ENCODE results near the gene INF2.

Gene INF2

DNA sequence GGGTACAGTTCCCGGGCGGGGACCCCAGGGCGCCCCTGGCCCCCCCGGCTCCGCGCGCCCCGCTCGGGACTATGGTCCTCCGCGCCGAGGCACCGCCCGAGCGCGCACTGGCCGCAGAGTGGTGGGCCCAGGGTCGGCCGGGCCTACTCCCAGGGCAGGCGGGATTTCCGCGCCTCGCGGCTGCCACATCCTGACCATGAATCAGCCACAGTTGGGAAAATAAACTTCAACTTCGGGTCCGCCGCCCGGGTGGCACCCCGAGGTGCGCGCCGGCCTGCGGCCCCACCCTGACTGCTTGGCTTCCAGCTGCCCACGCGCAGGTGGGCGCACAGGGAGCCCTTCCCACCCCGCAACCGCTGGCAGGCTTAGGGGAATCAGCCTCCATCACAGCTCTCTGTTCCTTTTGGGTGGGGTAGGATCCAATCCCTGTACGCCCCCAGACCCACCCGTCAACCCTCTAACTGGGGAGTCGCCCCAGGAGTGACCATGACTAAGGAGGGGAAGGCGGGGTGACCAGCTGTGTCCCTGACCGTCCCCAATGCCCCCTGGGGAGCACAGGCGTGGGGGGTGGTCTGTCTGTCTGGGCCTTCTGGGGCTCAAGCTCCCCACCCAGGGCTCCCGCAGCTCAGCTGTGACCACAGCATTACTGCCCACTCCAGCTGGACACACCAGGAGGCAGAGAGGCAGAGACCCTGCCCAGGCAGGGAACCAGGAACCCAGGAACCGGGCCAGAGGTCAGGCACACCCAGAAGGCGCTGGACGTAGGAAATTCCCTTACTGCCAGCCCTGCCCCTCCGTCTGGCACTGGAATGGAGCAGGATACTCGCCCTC lies 678 bp downstream of the INF2 start:
- no peak for DNase-seq (ENCODE audit: low read depth)

DNA sequence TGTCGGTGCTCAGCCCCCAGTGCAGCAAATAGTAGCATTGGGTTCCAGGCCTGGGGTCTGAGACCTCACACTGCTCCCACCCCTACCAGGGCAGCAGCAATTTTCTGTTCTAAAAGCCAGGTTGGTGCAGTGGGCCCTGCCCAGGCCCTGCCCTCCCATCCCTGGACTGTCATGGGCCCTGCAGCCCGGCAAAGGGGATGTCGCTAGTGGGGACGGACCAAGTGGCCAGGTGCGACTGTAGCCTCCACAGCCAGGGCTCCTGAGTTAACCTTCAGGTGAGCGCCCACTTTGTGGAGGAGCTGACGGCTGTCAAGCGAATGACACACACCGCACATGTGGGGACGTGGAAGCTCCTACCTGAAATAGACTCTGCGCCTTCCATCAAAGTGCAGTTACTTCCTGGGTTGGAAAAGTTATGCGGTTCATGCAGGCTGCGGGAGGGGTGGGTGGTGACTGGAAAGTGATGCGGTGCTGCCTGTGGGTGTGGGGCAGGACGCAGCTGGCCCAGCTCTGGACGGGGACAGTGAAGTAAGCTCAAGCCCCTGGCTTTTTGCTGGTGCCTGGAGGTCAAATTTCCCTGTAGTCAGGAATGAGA lies 1.5 kb downstream of the INF2 start:
- no peak for DNase-seq (ENCODE audit: low read depth)

DNA sequence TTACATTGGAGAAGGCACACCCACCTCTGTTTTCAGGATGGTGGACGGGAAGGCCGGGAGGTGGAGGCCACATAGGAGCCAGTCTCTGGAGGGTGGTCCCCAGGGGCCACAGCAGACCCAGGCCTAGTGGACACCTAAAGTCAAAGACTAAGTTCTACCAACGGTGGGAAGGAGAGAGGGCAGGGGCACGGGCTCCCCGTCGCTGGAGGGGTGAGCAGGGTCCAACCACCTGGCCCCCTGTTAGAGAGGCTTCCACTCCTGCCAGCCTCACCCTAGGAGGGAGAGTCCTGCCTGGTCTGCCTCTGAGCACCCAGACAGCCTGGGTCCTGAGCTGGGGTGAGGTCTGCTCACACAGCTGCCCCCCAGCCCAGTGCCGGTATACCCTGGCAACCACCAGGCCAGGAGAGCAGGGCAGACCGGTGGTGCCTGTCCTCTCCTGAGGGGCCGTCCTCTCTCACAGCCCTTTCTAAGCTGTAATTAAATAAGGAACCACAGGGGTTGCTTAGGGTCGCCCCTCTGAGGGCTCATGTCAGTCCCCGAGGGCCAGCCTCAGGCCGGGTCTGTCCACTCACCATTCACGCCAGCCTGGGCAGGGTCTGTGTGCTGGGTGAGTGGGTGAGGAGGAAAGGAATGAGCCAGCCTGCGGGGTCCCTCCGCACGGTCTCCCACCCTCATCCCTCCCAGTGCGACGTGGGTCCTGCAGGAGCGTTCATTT lies 2.3 kb downstream of the INF2 start:
- DNase-seq (ENCODE audit: low read depth), result no peak

DNA sequence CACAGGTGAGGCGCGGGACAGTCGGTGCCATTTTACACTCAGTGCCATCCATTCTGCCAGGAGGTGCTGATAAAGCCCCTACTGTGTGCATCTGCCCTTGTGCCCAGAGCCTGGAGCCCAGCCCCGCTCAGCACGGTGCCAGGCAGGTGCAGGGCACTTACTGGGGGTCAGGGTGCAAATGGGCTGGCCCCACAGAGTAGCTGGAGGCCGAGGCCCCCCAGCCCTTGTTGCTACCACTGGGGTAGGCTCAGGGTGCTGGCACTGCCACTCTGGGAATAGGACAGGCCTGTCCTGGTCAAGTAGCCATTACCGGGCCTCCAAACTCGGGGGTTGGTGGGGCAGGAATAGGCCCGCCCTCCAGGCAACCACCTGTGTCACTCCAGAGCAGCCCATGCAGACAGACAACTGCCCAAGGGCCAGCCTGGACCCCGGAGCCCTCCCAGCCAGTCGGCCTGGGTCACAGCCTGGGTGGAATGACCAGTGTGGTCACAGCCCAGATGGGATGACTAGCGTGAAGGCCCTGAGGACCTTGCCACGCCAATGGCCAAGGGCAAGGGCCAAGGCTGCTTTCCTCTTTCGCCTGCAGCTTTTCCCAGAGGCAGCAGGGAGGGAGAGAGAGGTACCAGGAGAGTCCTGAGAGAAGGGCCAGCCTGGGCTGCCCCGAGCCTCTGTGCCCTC lies 3.0 kb downstream of the INF2 start:
- no peak for DNase-seq (ENCODE audit: low read depth)

DNA sequence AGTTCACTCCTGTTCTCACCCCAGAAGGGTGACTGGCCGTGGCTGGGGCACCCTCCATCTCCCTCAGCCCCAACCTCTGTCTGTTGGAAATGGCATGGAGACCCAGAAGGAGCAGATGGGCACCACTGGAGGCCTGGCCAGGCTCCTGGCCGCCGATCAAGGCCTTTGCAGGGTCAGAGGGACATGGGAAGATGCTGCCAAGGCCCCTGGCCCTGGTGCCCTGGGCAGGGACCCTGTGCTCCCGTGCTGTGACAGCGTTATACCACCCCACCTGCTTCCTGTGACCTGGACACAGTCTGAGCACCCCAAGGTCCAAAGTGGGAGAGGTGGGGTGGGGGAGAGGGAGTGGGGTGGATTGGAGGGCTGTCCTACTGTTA lies 3.5 kb downstream of the INF2 start:
- no peak for DNase-seq (ENCODE audit: low read depth)

DNA sequence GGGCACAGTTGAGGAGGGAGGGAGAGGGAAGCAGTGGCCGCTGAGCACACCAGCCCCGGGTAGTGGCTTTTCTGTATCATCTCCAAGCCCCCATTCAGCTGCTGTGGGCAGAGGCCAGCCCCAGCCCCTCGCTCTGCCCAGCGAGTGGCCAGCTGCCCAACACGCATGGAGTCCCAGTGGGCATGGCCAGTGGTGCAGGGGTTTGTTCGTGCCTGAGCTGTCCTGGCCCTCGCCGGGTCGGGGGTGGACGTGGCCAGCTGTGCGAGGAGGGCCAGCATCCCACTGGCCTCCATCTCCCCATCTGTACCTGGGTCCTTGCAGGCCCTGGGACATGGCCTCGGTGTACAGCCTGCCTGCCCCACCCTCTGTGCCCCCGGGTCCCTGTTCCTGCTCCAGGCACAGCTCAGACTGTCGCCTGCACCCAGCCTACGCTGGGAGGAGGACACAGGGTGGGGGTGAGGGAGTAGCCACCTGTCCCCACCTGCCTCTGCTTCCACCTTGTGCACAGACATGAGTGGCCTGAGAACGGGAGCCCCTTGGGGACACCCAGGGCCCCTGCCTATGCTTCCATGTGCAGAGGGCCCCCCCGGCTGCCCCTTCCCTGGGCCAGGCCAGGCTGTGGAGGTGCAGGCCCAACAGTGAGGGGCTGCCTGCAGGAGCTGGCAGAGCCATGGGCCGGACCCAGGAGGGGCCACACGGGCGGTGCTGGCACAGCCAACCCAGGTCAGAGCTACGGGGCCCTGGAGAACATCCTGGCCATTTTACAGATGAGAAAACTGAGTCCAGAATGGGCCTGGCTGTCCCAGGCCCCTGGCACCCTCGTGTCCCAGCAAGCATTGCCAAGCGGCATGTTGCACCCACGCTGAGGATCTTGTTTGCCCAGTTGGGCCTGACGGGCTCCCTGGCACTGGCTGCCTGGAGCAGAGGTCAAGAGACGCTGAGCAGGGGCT lies 4.3 kb downstream of the INF2 start:
- no peak for DNase-seq (ENCODE audit: low read depth)

DNA sequence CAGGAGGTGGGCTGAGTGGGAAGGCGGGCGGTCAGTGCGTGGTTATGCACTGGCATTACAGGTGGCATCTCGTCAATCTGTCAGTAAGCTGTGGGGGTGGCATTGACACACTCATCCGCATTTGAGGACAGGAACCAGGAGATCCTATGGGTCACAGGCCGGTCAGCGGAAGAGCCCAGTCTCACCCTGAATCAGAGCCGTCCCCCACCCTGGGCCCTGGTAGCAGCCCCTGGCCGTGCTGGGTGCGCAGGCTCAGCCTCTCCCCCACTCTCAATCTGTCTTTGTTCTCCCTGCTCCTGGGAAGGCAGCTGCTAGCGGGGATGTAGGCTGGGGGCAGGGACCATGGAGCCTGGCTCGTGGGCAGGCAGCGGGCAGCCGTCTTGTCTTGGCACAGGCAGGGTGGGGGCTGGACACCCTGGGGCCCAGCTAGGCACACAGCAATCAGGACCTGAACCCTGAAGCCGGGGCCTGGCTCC lies 5.1 kb downstream of the INF2 start:
- DNase-seq (ENCODE audit: low read depth), result no peak

DNA sequence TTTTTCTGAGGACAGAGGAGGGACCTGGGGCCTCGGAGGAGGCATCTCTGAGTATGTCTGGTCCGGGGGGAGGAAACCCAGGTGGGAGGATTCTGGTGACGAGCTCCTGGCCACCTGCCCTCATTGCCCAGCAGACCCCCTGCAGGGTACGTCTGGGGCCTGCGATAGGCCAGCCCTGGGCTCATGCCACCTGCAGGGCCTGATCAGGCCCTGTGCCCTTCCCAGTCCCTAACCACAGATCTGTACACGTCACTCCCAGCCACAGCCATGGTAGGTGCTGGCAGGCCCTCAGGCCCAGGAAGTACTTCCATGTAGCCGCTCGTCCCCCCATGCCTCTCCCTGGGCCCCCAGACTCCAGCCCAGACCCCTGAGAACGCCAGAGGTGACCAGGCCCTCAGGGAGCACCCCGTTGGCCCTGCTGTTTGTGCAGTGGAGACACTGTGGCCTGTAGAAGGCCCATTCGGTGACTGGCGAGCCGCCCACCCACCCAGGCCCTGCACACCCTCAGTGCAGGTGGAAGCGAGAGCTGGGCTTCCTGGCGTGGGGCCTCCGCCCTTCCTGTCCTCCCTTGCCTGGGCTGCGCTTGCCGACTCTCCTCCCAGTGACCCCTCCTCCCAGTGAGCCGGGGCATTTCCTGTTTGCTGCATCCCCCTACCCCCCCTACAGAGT lies 5.7 kb downstream of the INF2 start:
- no peak for DNase-seq (ENCODE audit: low read depth)

DNA sequence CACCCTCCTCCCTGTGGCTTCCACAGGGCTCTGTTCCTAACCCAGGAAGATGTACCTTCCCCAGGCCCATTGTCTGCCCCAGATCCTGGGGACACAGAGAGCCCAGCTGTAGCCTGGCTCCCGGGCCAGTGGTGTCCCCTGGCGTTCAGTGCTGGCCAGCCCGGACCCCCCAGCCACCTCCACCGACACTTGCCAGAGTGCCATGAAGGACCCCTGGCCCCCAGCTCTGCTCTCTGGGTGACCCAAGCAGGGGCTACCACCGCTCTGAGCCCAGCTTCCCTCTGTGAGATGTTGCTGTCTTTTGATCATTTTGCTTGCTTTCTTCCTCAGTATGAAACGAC lies 6.2 kb downstream of the INF2 start:
- DNase-seq (ENCODE audit: low read depth), result no peak

DNA sequence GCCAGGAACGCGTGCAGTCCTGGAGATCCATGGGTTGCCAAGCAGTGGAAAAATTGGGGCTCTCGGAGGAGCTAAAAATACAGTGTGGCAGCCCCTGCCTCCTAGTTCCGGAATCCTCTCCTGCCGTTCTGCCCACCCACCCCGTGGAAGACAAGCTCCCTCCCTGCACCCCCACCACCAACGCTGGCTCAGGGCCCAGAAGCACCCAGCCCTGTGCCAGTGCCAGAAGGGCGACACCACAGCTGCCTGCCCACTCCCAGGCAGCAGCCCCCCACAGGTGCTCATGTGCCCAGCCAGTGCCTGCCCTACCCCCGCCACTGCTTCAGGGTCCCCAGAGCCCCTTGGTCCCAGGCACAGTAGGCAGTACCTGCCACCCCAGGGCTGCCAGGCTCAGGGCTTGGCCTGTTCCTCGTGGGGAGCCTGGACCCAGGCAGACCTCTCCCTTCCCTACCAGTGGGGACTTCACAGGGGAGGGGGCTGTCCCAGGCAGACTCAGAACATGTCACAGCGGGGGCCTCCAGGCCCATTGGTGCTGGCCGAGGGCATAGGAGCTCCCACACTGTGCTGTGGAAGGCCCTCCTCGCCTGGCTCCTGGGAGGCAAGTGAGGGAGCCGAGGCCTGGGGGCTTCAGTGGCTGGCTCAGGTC lies 7.4 kb downstream of the INF2 start:
- DNase-seq (ENCODE audit: low read depth), result no peak

DNA sequence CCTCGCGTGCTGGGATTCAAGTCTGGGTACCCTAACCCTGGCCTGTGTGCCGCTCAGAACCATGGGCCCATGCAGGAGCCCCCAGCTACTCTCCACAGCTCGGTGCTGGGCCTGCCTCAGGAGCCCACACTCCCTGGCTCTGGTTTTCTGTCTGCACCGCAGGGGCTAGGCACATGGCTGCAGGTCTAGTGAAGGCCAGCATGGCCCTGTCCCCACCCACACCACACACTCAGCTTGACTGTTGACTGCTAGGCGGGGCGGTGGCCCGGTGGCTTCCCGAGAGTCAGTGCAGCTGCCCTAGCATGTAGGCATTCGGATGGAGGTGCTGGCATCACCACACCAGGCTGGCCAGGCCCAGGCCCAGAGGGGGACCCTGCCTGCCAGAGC lies 7.9 kb downstream of the INF2 start:
- no peak for DNase-seq (ENCODE audit: low read depth)

DNA sequence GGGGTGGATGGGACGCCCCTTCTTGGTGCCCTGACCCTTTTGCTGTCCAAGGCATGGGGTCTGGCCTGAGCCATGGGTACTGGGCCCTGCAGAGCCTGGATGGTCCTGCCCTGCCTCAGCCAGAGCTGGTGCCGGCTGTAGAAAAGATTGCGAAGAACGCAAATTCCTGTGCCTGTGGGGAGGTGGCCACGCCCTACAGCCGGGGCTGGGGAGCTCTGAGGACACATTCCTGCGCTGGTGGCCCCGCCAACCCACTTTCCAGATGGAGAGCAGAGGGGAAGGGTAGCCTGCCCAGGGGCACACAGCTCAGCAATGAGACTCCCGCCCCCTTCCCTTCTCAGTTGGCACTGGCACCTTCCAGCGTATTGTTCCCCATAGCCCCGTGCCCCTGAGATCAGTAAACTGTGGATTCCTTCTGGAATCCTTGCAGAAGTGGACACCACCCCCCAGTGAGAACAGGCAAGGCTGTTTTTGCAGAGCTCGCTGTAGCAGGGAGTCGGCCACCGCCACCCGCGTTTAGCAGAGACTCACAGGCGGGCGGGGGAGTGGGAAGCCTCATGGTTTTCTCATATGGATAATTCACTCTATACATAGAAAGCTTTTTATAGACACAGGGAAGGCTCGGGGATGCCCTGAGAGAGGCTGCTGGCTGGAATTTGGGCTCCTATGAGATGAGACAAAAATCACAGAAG lies 8.6 kb downstream of the INF2 start:
- no peak for DNase-seq (ENCODE audit: low read depth)

DNA sequence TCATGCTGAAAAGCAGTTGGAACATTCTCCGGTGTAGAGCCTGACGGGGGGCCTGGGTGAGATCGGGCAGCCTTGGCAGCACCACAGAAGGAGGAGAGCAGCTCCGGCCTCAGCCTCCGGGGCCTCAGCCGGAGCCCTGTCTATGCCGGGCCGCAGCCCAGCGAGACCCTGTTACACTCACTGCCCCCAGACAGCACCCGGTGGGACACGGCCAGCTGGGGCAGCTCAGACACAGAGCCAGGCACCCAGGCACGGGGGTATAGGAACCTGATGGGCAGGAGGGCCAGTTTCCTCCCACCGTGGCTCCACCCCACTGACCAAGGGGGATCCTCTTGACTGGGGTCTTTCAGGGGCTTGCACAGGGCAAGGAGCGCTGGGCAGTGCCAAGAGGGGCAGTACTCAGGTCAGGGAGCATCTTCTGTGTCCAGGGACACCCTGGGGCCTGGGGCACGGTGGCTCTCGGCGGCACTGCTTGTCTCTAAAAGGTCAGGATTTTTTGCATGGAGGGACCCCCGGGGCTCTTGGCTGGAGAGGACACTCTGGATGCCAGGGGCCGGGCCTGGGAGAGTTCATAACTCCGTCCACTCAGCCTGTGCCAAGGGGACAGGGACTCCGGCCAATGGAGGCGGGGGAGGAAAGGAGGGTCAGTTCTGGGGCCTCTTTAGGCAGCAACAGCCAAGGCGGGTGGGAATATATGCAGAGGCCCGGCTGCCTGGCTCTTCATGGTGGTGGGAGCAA lies 9.4 kb downstream of the INF2 start:
- DNase-seq (ENCODE audit: low read depth), result no peak

DNA sequence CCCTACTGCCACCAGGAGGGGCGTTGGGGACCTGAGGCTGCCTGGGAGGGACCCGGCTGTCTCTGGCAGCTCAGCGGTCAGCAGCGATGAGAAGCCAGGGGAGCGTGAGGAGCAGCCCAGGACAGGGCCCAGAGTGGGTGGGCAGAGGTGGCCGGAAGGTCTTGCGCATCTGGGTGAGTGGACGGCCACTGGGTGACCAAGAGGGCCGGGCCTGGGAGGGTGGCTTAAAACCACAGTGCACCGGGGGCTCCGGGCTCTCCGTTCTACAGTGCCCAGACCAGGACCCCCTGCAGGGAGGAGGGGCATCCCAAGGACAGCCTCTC lies 10.0 kb downstream of the INF2 start:
- DNase-seq (ENCODE audit: low read depth), result no peak

DNA sequence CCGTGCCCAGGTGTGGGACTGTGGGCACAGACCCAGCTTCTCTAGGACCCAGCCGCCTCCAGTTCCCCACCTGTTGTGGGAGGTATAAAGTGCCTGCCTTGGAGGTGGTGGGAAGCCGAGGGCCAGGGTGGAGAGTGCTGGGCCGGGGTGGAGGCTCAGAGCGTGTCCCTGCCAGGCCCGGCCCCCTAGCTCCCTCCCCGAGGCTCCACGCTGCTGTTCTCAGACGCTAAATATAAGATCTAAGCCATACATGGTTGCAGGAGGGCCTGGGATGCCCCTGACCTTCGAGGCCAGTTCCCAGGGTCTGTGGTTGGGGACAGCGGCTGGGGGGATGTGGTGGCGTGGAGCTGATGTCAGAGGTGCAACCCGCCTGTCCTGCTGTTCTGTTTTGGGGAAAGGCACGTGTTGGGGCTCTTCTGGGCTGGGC lies 10.8 kb downstream of the INF2 start:
- no peak for DNase-seq (ENCODE audit: low read depth)

DNA sequence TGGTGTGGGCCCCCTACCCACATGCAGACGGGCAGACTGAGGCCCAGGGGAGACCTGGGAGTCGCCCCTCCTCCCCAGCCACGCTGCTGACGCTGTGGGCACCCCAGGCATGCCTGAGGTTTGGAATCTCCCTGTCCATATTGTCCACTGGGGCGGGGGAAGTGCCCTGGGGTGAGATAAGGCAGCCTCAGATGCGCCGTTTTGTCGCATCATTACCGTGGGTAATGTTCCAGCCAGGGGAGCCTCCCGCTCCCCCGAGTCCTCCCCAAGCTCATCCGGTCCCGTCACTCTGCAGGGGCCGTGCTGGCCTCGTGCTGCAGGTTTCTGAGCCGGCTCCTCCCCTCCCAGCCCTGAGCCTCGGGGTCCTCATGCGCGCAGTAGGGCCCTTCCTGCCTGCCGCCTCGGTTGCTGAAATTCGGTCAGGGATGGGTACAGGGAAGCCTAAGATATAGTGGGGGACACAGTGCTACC lies 11.4 kb downstream of the INF2 start:
- DNase-seq (ENCODE audit: low read depth), result no peak

DNA sequence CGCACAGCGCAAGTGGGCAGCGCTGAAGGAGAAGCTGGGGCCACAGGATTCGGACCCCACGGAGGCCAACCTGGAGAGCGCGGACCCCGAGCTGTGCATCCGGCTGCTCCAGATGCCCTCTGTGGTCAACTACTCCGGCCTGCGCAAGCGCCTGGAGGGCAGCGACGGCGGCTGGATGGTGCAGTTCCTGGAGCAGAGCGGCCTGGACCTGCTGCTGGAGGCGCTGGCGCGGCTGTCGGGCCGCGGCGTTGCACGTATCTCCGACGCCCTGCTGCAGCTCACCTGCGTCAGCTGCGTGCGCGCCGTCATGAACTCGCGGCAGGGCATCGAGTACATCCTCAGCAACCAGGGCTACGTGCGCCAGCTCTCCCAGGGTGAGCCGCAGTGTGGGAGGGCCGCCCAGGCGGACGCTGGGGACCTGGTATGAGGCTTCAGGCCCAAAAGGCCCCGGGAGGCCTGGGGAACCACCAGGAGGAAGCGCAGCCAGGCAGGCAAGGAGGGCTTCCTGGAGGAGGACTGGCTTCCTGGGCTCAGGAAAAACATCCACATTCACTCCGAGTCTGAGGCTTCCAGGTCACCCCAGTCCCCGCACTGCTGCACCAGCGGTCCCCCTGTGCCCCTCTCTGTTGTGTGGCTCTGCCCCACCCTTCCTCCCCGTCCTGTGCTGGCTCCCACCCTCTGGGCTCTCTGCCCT lies 12.1 kb downstream of the INF2 start:
- no peak for DNase-seq (ENCODE audit: low read depth)

DNA sequence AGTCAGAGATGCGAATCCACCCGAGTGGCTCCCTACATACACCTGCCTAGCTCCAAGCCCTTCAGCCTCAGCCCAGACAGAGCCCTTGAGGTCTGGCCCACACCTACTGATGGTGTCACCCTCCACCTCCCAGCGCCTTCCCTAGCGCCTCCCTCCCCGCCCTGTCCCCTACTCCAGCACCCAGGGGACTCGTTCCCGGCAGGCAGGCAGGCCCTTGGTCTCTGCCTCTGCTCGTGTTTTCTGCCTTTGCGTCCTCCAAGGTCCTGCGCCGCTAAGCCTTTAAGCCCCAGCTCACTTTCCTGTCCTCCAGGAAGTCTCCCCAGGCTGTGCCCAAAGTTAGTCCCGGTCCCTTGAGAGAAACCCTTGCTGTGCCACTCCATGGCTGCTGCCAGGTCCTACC lies 12.7 kb downstream of the INF2 start:
- DNase-seq (ENCODE audit: low read depth), result no peak

DNA sequence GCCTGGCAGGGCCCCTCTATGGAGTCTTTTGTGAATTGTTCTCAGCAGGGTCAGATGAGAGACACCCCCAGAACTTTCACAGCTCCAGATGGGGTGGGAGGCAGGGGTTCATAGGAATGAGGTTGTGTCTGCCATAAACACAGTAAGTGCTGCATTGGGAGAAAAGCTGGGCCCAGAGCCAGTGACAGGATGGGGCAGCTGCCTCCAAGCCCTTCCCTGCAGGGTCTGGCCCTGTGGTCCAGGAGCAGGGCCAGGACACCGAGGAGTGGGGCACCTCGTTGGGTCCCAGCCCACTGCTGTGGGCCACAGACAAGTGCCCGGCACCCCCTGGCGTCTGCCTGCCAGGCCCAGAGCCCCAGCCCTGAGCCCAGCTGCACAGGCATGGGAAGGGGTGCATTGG lies 13.3 kb downstream of the INF2 start:
- DNase-seq (ENCODE audit: low read depth), result no peak

Measured in stimulated activated CD4-positive, alpha-beta T cell treated with anti-CD3 and anti-CD28 coated beads, Interleukin-2, amount 100 ng/mL, for 4 hours (primary cell).